ENCODE data around the gene HS6ST3.

DNA sequence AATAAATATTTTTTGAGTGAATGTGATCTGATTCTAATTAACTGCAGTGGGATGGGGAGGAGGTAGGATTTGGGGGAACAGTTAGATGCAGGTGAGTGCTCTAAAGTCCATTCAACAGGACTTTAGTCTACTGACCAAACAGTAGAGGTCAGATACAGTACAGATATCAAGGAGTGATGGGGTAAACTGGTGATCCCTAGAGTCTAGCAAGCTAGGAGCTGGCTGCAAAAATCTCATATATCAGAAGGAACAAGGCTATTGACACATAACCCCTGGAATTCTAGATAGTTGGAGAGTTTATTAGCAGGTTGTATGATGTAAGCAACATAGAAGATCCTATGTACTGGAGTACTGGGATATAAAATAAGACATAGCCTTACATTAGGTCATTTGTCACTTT is 131.6 kb downstream of the HS6ST3 start:
- TF ChIP-seq CEBPB (tag; IDR thresholded peaks at IDR 0.05) = no peak
- no peak for TF ChIP-seq POLR2A (conservative IDR thresholded peaks at IDR 0.05)
